ENCODE results near the gene MED4.

GRCh38 chr13:48028066-48028465, 66.8 kb downstream of the MED4 start:
- TF ChIP-seq, protein P1, sequence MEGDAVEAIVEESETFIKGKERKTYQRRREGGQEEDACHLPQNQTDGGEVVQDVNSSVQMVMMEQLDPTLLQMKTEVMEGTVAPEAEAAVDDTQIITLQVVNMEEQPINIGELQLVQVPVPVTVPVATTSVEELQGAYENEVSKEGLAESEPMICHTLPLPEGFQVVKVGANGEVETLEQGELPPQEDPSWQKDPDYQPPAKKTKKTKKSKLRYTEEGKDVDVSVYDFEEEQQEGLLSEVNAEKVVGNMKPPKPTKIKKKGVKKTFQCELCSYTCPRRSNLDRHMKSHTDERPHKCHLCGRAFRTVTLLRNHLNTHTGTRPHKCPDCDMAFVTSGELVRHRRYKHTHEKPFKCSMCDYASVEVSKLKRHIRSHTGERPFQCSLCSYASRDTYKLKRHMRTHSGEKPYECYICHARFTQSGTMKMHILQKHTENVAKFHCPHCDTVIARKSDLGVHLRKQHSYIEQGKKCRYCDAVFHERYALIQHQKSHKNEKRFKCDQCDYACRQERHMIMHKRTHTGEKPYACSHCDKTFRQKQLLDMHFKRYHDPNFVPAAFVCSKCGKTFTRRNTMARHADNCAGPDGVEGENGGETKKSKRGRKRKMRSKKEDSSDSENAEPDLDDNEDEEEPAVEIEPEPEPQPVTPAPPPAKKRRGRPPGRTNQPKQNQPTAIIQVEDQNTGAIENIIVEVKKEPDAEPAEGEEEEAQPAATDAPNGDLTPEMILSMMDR (IDR thresholded peaks at IDR 0.05) = no peak
- no peak for TF ChIP-seq POLR2A (IDR thresholded peaks at IDR 0.05)

Measured in testis (tissue), 2 donors.